NCI-H187 (cell line): Measurements from ENCODE around the gene DNAAF6.
"Not testable (repeated sequence)": the region's sequence is repeated elsewhere in the genome, so short reads cannot be mapped to it uniquely, and the experiment has no call there.

Source experiments
- DNase-seq, 2 experiments: peaks; one replicate each; lab custom pipeline; 2025; lab: John Stamatoyannopoulos, UW

DNAAF6 gene

GRCh38 chrX:107205770-107206696, at the start of gene DNAAF6, which contains the start of gene NUP62CL:
DNAAF6 (plus strand) TSS chrX:107206611; CDS start chrX:107212876, 6,265 bp downstream.
NUP62CL (minus strand) TSS chrX:107206433; CDS start chrX:107175146, 31,287 bp downstream.
- peak; percentile 46 to 55 for DNase-seq

GRCh38 chrX:107157618-107158017, 48.8 kb upstream of the DNAAF6 start:
- DNase-seq = not testable (repeated sequence)

- no peak for DNase-seq
These were observed 39.1 kb upstream of the DNAAF6 start for GRCh38 chrX:107167163-107167921.

GRCh38 chrX:107168257-107168656, 38.2 kb upstream of the DNAAF6 start:
- no peak for DNase-seq

GRCh38 chrX:107168712-107169111, 37.7 kb upstream of the DNAAF6 start:
- no peak for DNase-seq

GRCh38 chrX:107171369-107172102, 34.9 kb upstream of the DNAAF6 start:
- no peak for DNase-seq

- no peak for DNase-seq
These were observed 9.1 kb upstream of the DNAAF6 start for GRCh38 chrX:107197319-107197718.

- not testable (repeated sequence) for DNase-seq
These were observed 8.3 kb upstream of the DNAAF6 start for GRCh38 chrX:107198074-107198473.

GRCh38 chrX:107199491-107199890, 6.9 kb upstream of the DNAAF6 start:
- no peak for DNase-seq

- no peak for DNase-seq
These were observed 2.3 kb upstream of the DNAAF6 start for GRCh38 chrX:107204068-107204605.

- DNase-seq = no peak
These were observed 270 bp downstream of the DNAAF6 start for GRCh38 chrX:107206697-107207065.

GRCh38 chrX:107207089-107207488, 678 bp downstream of the DNAAF6 start:
- no peak for DNase-seq

GRCh38 chrX:107207943-107208342, 1.5 kb downstream of the DNAAF6 start:
- no peak for DNase-seq

GRCh38 chrX:107213477-107213876, 7.1 kb downstream of the DNAAF6 start:
- no peak for DNase-seq

- DNase-seq = no peak
These were observed 20.3 kb downstream of the DNAAF6 start for GRCh38 chrX:107226757-107227156.

- DNase-seq = no peak
These were observed 21.5 kb downstream of the DNAAF6 start for GRCh38 chrX:107227780-107228485.

- no peak for DNase-seq
These were observed 22.0 kb downstream of the DNAAF6 start for GRCh38 chrX:107228486-107228819.

- DNase-seq = no peak
These were observed 66.1 kb downstream of the DNAAF6 start for GRCh38 chrX:107272431-107272921.

- DNase-seq = no peak
These were observed 67.4 kb downstream of the DNAAF6 start for GRCh38 chrX:107273795-107274194.

GRCh38 chrX:107288676-107289075, 82.3 kb downstream of the DNAAF6 start:
- DNase-seq = no peak

- DNase-seq = no peak
These were observed 83.6 kb downstream of the DNAAF6 start for GRCh38 chrX:107290019-107290418.
